Spinal cord (tissue), 10 donors: Measurements from ENCODE around the gene SGMS2. TPM values are rescaled to one million over a fixed set of nuclear protein-coding genes. Genes with fewer than 3 reads are reported as not detected.
A peak's percentile ranks its signal among the peaks of the same experiment; 100 is the strongest.

Experiments used
- DNase-seq, 6 donors: peaks; one replicate each; pipeline versions ENCODE4 v3.0.0 to v3.0.0-alpha.2; 2013 to 2015; ENCODE audit warnings: low spot score in 6 of 6, low read depth in 4 of 6
- H3K27ac ChIP-seq: one replicate; pipeline ENCODE4 v1.5.1; 2013; ENCODE audit warnings: low read depth, low read length, control low read depth
- H3K27me3 ChIP-seq: one replicate; pipeline ENCODE4 v1.6.1; 2013; ENCODE audit warnings: low read length; ENCODE audit not compliant: control insufficient read depth, insufficient read depth
- H3K36me3 ChIP-seq: one replicate; pipeline ENCODE4 v1.6.1; 2013; ENCODE audit warnings: low read length; ENCODE audit not compliant: control insufficient read depth, insufficient read depth
- H3K4me1 ChIP-seq: one replicate; pipeline ENCODE4 v1.6.1; 2013; ENCODE audit warnings: low read length; ENCODE audit not compliant: control insufficient read depth, insufficient read depth
- H3K4me3 ChIP-seq: one replicate; pipeline ENCODE4 v1.5.1; 2013; ENCODE audit warnings: low read depth, low read length, control low read depth
- H3K9me3 ChIP-seq: one replicate; pipeline ENCODE4 v1.6.1; 2013; ENCODE audit warnings: low read length; ENCODE audit not compliant: control insufficient read depth, insufficient read depth
- WGBS: methylation state at CpG from one replicate; pipeline ENCODE4 v1.1.5; 2013; ENCODE audit warnings: missing lambda C conversion rate; ENCODE audit not compliant: insufficient coverage; 5-methylcytosine and 5-hydroxymethylcytosine counted together
- long read RNA-seq, 4 donors: transcript quantifications; one replicate each; lab custom pipeline, GENCODE V29; 2026
- polyA plus RNA-seq, 2 donors: library from polyadenylated mRNA; unstranded; fragments of 120-200 nt; gene quantifications; one replicate each; pipeline ENCODE4 v1.2.1, GENCODE V29; 2013; ENCODE audit not compliant: insufficient read length in 2 of 2
- total RNA-seq, 2 donors: library from RNA; depleted of rRNA in 1 of 2; stranded (reverse); fragments of 120-200 nt in 1 of 2; fragments of >200 nt in 1 of 2; gene quantifications; one replicate each; pipeline versions ENCODE4 v1.2.3 to v1.2.4, GENCODE V29; 2013 to 2014
- donor health status: healthy.

SGMS2 gene
- total RNA-seq (10 to 100 TPM; 15.2 to 16.9 TPM), polyA plus RNA-seq (1 to 10 TPM; 2.0 to 3.1 TPM)
- long read RNA-seq, donor 1, partial matches to known transcripts: 0 of 1 reads
- long read RNA-seq, donor 1, other reads (novel, unspliced or antisense): 0 of 1 reads
- long read RNA-seq, donor 2: 0 reads
- long read RNA-seq, donor 3: 0 reads
- long read RNA-seq, donor 4: 0 reads

DNA sequence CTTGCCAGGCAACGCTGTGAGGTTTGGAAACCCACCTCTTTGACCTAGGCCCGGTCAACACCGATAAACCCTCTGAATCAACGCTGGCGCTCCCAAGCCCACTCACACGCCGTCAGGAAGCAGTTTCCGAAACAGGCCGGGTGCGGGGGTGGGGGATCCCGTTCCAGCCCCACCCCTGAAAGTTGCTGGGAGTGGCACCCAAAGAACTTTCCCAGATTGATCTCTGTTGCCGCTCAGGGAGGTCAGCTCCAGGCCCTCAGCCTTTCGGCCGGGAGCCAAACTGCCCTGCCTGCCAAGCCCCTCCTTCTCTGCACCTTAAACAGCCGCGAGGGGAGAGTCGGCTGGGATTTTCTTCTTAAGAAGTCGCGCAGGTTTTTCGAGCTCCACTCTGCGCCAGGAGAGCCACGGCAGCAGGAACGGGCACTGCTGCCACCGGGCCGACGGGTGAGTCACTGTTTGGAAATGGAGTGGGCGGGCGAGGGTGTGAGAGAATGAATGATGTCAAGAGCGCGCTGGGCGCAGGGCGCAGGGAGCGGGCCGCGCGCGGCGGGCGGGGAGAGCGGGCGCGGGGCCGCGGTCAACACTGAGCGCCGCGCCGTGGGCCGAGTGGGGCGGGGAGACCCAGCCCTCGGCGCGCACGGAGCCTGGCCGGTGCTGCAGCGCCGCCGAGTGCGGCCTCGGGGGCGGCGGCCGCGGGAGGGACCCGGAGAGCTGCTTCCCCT is at the start of gene SGMS2:
SGMS2 (plus strand) TSS at position 583 of the 722 bp plus-strand sequence. CDS start 70,622 bp downstream, outside the sequence.
- WGBS: under 1% methylated on average over 65 of the region's 65 CpGs
- H3K4me1 ChIP-seq: peaks cover 13% of the 10 kb centered on the region
- DNase-seq: peak; percentile 21 to 79 (median 33)
- no peaks in the 10 kb centered on the region for H3K36me3 ChIP-seq
- H3K27ac ChIP-seq: peak within 1 kb of the TSS; percentile 73
- peaks cover 4% of the 10 kb centered on the region for H3K27me3 ChIP-seq
- H3K9me3 ChIP-seq: no peaks in the 10 kb centered on the region
- H3K4me3 ChIP-seq: peak within 1 kb of the TSS; percentile 66

DNA sequence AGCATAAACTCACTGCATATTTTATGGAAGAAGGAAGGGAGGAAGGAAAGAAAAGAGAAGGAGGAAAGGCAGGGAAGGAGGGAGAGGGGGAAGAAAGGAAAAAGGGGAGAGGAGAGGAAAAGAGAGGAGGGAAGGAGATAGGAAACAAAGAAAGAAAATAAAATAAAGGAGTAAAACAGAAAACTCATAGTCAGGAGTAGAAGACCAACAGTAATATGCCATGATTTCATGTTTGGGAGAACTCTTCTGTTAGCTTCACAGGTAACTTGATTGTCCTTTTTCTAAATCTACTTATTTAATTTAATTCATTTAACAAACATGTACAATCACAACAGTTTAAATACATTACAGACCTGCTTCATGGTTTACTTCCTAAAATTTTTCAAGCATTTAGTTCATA is 46.8 kb upstream of the SGMS2 start:
- H3K36me3 ChIP-seq: no peaks in the 10 kb centered on the region
- no peak for DNase-seq
- H3K27ac ChIP-seq: no peak overlapping the region
- no peaks in the 10 kb centered on the region for H3K27me3 ChIP-seq
- H3K9me3 ChIP-seq: no peaks in the 10 kb centered on the region
- H3K4me3 ChIP-seq: no peak overlapping the region
- H3K4me1 ChIP-seq: no peaks in the 10 kb centered on the region

DNA sequence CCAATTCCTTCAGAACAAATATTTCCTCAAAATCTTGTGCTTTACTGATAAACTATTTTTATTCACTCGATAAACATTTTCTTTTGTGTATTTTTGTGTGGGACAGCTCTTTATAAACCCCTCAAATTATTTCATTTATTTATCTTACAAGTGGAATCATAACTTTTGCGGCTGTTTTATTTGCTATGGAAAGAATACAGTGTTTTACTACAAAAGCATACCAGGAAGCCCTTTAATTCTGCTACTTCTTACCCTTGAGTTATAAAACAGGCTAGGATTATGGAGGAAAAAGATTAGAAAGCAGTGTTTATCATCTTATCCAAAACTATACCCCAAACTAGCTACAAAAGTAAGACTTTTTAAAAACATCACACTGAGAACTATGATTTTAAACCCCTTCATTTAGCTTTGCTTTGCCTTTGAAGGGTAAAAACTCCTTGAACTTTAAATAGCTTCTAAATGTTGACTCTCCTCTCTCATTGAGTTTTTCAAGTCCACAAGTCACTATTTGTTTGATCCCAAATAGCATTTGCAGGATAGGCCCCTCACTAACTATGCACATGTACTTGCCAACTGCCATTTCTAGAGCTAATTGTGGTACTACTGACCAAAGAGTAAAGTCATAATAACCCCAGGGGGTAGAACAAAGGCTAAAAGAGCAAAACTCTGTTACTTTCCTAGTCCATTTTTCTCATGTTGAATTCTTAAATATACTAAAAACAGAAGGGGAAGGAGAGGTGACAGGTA is 45.8 kb upstream of the SGMS2 start:
- no peak for DNase-seq
- Histone ChIP-seq H3K4me1 (no peaks in the 10 kb centered on the region), H3K27me3 (no peaks in the 10 kb centered on the region), H3K36me3 (no peaks in the 10 kb centered on the region), H3K27ac (no peak overlapping the region), H3K4me3 (no peak overlapping the region), H3K9me3 (no peaks in the 10 kb centered on the region)
- no CpG with 5 or more reads among the region's 2 CpGs for WGBS

DNA sequence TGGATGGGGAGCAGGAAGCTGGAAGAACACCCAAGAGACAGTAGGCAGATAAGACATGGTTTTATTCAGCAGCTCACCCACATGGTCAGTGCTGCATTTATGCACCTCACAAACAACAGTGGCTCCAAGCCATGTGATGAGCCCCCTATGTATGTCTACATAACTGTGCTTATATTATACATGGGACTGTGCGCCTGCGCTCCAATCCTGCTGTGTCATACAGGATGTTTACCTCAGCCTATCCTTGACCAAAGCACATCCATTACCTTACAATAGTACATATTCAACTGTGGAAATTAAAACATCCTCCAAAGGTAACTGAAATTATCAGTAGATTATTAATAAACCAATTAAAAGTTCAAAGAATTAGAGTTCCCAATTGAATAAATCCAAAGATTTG is 44.1 kb upstream of the SGMS2 start:
- no peaks in the 10 kb centered on the region for H3K9me3 ChIP-seq
- H3K4me3 ChIP-seq: no peak overlapping the region
- DNase-seq: peak in 1 of 6 donors; percentile 10
- no peaks in the 10 kb centered on the region for H3K27me3 ChIP-seq
- no peaks in the 10 kb centered on the region for H3K4me1 ChIP-seq
- no peak overlapping the region for H3K27ac ChIP-seq
- H3K36me3 ChIP-seq: no peaks in the 10 kb centered on the region
- no CpG with 5 or more reads among the region's 2 CpGs for WGBS

DNA sequence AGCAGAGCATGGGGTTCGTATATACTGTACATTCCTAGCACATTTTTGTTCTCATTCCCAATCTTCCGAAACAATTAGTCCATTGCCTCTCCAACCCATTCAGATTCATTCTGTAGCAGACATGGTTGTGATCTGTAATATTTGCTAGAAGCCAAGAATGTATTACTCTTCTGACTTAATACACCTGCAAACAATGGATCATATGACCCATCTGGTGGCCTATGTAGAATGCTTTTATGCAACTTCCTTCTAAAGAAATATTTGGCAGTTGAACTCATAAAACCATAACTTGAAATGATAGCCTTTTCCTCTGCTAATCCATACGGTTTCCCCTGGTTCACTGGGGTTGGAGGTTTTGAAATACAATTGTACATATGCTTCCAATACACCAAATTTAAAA is 32.8 kb upstream of the SGMS2 start:
- Histone ChIP-seq H3K4me1 (no peaks in the 10 kb centered on the region), H3K36me3 (no peaks in the 10 kb centered on the region), H3K9me3 (peaks cover 5% of the 10 kb centered on the region), H3K4me3 (no peak overlapping the region), H3K27me3 (no peaks in the 10 kb centered on the region), H3K27ac (no peak overlapping the region)
- no CpG with 5 or more reads among the region's 3 CpGs for WGBS
- no peak for DNase-seq

DNA sequence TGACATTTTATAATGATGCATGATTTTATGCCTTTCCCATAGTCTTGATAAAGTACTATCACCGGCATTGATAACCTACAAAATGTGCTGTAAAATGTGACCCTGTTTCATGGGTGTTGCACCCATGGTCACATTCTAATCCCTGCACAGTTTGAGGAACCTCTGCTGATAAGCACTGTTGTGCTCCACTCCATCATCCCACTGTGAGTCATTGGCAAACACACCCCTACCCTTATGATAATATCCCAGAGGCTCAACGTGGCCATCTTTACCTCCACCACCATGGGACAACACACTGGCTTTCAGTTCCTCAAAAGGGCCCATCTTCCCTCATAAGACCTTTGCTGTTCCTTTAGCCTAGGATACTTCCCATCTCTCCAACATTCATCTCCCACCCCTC is 32.0 kb upstream of the SGMS2 start:
- DNase-seq: no peak
- H3K27ac ChIP-seq: no peak overlapping the region
- WGBS: 84% methylated on average over 1 of the region's 2 CpGs
- H3K36me3 ChIP-seq: no peaks in the 10 kb centered on the region
- peaks cover 5% of the 10 kb centered on the region for H3K9me3 ChIP-seq
- no peak overlapping the region for H3K4me3 ChIP-seq
- no peaks in the 10 kb centered on the region for H3K4me1 ChIP-seq
- H3K27me3 ChIP-seq: no peaks in the 10 kb centered on the region

DNA sequence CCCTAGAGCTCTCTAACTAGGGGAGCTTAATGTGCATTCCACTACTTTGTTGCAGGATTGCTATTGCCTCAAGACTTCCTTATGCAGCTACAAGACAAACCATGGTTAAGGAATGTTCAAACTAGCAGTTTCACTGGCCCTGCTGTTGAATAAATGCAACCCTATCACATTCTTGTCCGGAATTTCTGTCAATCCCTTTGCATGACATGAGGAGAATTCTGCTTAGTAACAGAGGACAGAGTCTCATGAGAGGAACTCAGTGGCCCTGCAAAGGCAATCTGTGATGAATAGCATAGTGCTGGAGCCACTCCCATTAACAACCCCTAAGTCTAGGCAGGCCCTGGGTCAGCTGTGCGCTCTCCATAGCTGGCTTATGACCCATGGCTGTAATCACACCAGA is 30.7 kb upstream of the SGMS2 start:
- WGBS: 80% methylated on average over 1 of the region's 2 CpGs
- no peak for DNase-seq
- no peaks in the 10 kb centered on the region for H3K4me1 ChIP-seq
- H3K9me3 ChIP-seq: no peaks in the 10 kb centered on the region
- H3K27ac ChIP-seq: no peak overlapping the region
- no peaks in the 10 kb centered on the region for H3K27me3 ChIP-seq
- no peak overlapping the region for H3K4me3 ChIP-seq
- H3K36me3 ChIP-seq: no peaks in the 10 kb centered on the region

DNA sequence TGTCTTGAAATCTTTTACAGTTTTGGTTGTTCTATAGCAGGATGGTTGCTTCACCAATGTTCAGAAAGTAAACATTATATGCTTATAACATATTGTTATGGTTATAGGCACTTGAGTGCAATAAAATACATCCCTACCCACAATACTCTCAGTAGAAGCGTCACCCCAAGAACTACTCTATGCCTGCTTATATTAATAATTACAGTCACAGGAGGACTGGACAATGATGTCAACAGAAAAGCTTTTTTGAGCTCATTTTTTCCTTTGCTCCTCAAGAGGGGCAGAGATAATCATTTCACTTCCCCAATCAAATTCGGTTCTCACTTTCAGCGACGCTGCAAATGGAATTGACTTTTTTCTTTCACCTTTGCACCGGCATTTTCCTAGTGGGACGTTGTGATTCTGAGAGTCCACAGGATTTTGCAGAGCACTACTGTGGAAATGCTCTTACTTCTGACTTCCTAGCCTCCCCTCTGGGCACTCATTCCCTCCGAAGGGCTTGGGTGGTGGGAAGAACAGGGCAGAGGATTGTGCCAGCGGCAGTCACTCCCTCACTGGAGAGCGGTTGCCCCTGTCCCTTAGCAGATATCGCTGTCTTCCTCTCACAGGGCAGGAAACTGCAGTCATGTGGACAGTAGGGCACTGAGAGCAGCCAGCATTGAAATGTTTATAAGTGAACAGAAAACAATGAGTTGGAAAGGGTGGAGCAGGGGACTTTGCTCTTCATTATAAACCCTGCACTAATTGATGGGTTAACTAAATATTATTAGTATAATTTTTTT is 24.9 kb upstream of the SGMS2 start:
- H3K27me3 ChIP-seq: no peaks in the 10 kb centered on the region
- H3K27ac ChIP-seq: no peak overlapping the region
- no peak overlapping the region for H3K4me3 ChIP-seq
- WGBS: 82% methylated on average over 3 of the region's 10 CpGs
- H3K4me1 ChIP-seq: no peaks in the 10 kb centered on the region
- H3K9me3 ChIP-seq: peaks cover 2% of the 10 kb centered on the region
- no peak for DNase-seq
- H3K36me3 ChIP-seq: no peaks in the 10 kb centered on the region

DNA sequence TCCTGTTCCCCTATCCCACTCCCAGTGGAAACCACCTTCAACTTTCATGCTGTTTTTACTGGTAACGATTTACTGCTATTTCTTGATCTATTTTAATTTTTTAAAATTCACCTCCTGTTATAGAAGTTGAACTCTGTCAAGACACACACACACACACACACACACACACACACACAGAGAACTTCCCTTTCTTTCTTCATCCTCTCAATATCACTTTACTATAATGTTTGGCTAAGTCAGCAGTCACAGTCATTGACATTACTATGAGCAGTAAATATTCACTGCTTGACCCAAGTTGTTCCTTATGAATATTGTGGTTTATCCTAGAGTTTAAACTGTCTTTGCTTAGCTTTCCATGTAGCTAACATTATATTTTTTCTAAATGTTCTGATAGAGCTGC is 24.0 kb upstream of the SGMS2 start:
- WGBS: no CpG with 5 or more reads among the region's 1 CpG
- peaks cover 2% of the 10 kb centered on the region for H3K9me3 ChIP-seq
- no peaks in the 10 kb centered on the region for H3K36me3 ChIP-seq
- DNase-seq: no peak
- no peaks in the 10 kb centered on the region for H3K27me3 ChIP-seq
- no peaks in the 10 kb centered on the region for H3K4me1 ChIP-seq
- no peak overlapping the region for H3K4me3 ChIP-seq
- H3K27ac ChIP-seq: no peak overlapping the region
